B cell (primary cell): Measurements from ENCODE around the gene ABL1.

Experiments used
- EZH2 ChIP-seq: IDR thresholded peaks from 2 replicates; pipeline ENCODE4 v1.6.1; 2012; ENCODE audit warnings: borderline replicate concordance, low read depth, mild to moderate bottlenecking, moderate library complexity, low read length; ENCODE audit not compliant: insufficient read depth, poor library complexity, severe bottlenecking
- TF ChIP-seq, protein P1 (sequence below): fragments of 200-600 bp; IDR thresholded peaks from one replicate; pipeline ENCODE4 v1.8.0; 2022; ENCODE audit warnings: antibody characterized with exemption, mild to moderate bottlenecking

GRCh38 chr9:130810609-130811136, 24.4 kb upstream of the ABL1 start:
- TF ChIP-seq, protein P1, sequence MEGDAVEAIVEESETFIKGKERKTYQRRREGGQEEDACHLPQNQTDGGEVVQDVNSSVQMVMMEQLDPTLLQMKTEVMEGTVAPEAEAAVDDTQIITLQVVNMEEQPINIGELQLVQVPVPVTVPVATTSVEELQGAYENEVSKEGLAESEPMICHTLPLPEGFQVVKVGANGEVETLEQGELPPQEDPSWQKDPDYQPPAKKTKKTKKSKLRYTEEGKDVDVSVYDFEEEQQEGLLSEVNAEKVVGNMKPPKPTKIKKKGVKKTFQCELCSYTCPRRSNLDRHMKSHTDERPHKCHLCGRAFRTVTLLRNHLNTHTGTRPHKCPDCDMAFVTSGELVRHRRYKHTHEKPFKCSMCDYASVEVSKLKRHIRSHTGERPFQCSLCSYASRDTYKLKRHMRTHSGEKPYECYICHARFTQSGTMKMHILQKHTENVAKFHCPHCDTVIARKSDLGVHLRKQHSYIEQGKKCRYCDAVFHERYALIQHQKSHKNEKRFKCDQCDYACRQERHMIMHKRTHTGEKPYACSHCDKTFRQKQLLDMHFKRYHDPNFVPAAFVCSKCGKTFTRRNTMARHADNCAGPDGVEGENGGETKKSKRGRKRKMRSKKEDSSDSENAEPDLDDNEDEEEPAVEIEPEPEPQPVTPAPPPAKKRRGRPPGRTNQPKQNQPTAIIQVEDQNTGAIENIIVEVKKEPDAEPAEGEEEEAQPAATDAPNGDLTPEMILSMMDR = no peak
- TF ChIP-seq EZH2 = no peak
